Glutamatergic neuron (in vitro differentiated cells): ENCODE data around the gene ANKRD28. TPM values are rescaled to one million over a fixed set of nuclear protein-coding genes. Genes with fewer than 3 reads are reported as not detected.

Experiments
- DNase-seq: peaks from one replicate; pipeline ENCODE4 v3.0.0; 2022
- H3K27ac Mint-ChIP-seq: one replicate; pipeline ENCODE4 v1.8.0; 2020; ENCODE audit warnings: mild to moderate bottlenecking, mixed read lengths, inconsistent platforms; ENCODE audit not compliant: unreplicated experiment
- H3K27me3 Mint-ChIP-seq: one replicate; pipeline ENCODE4 v1.8.0; 2020; ENCODE audit warnings: mild to moderate bottlenecking, moderate library complexity, mixed read lengths, inconsistent platforms; ENCODE audit not compliant: unreplicated experiment
- H3K36me3 Mint-ChIP-seq: one replicate; pipeline ENCODE4 v1.8.0; 2020; ENCODE audit warnings: mild to moderate bottlenecking, mixed read lengths, inconsistent platforms; ENCODE audit not compliant: unreplicated experiment
- H3K4me1 Mint-ChIP-seq: one replicate; pipeline ENCODE4 v1.8.0; 2020; ENCODE audit warnings: mild to moderate bottlenecking, low read depth, mixed read lengths, inconsistent platforms; ENCODE audit not compliant: unreplicated experiment
- H3K4me3 Mint-ChIP-seq: one replicate; pipeline ENCODE4 v1.8.0; 2020; ENCODE audit warnings: mild to moderate bottlenecking, mixed read lengths, inconsistent platforms; ENCODE audit not compliant: unreplicated experiment
- H3K9me3 Mint-ChIP-seq: one replicate; pipeline ENCODE4 v1.8.0; 2020; ENCODE audit warnings: mild to moderate bottlenecking, moderate library complexity, mixed read lengths, inconsistent platforms; ENCODE audit not compliant: unreplicated experiment
- CTCF ChIP-seq: fragments of 200-600 bp; sonication (generic); IDR thresholded peaks from one replicate; pipeline ENCODE4 v1.5.0; 2021; ENCODE audit not compliant: partially characterized antibody, unreplicated experiment
- total RNA-seq: library from RNA; stranded (reverse); fragmentation: NEBNext Ultra II Directional; extraction: Animal tissue kit (Norgen Biotek cat#: 25700); gene quantifications from one replicate; pipeline ENCODE4 v1.2.1, GENCODE V29; 2021; ENCODE audit not compliant: unreplicated experiment

The ANKRD28 gene
- total RNA-seq, 1 donor from 2014 or later, result 84.3 TPM

DNA sequence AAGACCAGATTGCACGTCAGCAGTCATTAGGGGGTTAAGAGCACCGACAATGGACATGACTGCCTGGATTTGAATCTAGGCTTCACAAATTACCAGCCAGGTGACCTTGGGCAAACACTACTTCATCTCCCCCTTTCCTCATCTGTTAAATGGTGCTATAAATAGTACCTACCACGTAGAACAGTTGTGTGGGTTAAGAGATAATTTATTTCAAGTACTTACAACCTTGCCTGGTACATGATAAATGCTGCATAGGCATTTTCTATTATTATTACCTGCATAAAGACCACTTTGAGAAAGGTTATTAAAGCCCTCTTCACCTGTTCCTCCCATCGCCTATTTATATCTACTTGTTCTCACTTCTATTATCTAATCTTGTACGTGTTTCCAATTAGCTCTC is 131.5 kb downstream of the ANKRD28 start:
- no peak for TF ChIP-seq CTCF
- Mint-ChIP-seq H3K27me3 (peaks cover under 1% of the 10 kb centered on the region), H3K36me3 (peaks cover 4% of the 10 kb centered on the region), H3K9me3 (peaks cover 6% of the 10 kb centered on the region), H3K4me1 (no peaks in the 10 kb centered on the region), H3K27ac (no peak overlapping the region), H3K4me3 (no peak overlapping the region)
- DNase-seq, result no peak

DNA sequence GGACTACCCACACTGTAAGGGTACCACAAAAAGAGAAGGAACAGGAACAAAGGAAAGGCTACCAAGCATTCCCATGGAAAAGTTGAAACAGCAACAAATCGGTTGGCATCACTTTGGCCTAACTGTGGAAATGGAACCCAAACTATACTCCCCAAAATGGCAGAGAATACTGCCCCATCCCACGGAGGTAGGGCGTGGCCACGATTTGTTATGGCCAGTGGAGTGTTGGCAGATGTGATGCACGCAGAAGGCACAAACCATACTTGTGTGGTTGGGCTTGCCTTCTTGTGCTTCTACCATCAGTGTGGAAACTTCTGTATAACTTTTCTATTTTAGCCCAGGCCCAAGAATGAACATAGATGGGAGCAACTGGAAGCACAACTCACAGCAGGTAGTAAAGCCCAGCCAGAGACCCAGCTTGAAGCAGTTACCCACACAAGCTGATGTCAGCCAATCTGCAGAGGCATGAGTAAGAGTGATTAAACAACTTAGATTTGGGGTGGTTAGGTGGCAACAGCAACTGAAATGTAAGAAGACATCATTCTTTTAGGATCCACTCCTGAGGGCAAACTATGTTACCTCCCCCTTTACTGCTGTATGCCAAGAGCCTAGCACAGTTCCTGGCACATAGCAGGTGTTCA is 132.1 kb downstream of the ANKRD28 start:
- Mint-ChIP-seq H3K4me3 (no peak overlapping the region), H3K27me3 (peaks cover 2% of the 10 kb centered on the region), H3K4me1 (no peaks in the 10 kb centered on the region), H3K36me3 (peaks cover 4% of the 10 kb centered on the region), H3K27ac (no peak overlapping the region), H3K9me3 (peaks cover 6% of the 10 kb centered on the region)
- TF ChIP-seq CTCF, result no peak
- DNase-seq, result no peak

GRCh38 chr3:15664144-15664543 is 133.6 kb downstream of the ANKRD28 start:
- Mint-ChIP-seq H3K36me3 (peaks cover 4% of the 10 kb centered on the region), H3K27ac (no peak overlapping the region), H3K27me3 (peaks cover 2% of the 10 kb centered on the region), H3K4me1 (no peaks in the 10 kb centered on the region), H3K4me3 (no peak overlapping the region), H3K9me3 (peaks cover 6% of the 10 kb centered on the region)
- no peak for DNase-seq
- no peak for TF ChIP-seq CTCF

DNA sequence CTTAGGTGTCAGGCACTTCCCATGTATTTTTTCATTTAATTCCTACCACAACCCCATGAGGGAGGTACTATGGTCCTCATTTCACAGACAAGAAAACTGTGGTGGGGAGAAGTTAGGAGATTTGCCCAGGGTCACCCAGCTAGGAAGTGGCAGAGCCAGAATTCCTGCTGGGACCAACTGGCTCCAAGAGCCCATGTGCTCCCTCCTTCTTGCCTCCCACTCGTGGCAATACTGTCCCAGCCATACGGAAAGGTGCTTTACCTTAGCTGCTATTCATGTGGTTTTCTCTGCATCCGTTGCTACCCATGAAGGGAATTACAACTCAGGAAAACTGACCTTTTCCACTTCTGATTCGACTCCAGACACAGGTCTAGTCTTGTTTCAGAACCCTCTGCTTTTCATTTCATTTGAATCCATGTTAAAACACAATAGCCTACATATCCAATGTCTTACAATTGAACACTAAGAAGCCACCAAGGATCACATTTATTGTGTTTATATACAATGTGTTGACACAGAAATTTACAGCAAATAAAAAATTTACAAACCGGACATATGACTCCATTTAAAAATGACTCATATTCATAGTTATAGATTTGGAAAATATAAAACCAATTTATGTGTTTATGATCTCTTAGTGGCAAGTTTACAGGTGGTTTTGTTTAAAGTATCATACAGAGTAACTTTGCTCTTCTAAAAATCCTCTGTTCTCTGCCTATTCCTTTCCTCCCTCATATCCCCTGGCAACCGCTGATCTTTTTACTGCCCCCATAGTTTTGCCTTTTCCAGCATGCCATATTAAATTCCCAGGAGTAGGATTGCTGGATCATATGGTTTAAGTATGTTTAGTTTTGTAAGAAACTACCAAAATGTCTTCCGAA is 137.5 kb downstream of the ANKRD28 start:
- peaks cover 12% of the 10 kb centered on the region for H3K9me3 Mint-ChIP-seq
- H3K27me3 Mint-ChIP-seq, result peaks cover 2% of the 10 kb centered on the region
- no peaks in the 10 kb centered on the region for H3K4me1 Mint-ChIP-seq
- peaks cover 9% of the 10 kb centered on the region for H3K36me3 Mint-ChIP-seq
- H3K4me3 Mint-ChIP-seq, result no peak overlapping the region
- H3K27ac Mint-ChIP-seq, result no peak overlapping the region
- DNase-seq, result no peak
- no peak for TF ChIP-seq CTCF

GRCh38 chr3:15659254-15659975 is 138.4 kb downstream of the ANKRD28 start:
- Mint-ChIP-seq H3K9me3 (peaks cover 9% of the 10 kb centered on the region), H3K27ac (no peak overlapping the region), H3K4me3 (no peak overlapping the region), H3K27me3 (peaks cover 2% of the 10 kb centered on the region), H3K36me3 (peaks cover 9% of the 10 kb centered on the region), H3K4me1 (no peaks in the 10 kb centered on the region)
- TF ChIP-seq CTCF, result no peak
- DNase-seq, result no peak
